Measurements from ENCODE around the gene CAB39. TPM values are rescaled to one million over a fixed set of nuclear protein-coding genes. Genes with fewer than 3 reads are reported as not detected.
A peak's percentile ranks its signal among the peaks of the same experiment; 100 is the strongest.

Gene CAB39
- total RNA-seq (2022) (76.9 and 91.7 TPM in 2 replicates), Bru-seq, nascent RNA (percentile 94 among the genes with signal in this experiment), BruChase-seq, experiment 1, labeled RNA remaining after a 6-hour chase (percentile 90 among the genes with signal in this experiment), BruChase-seq, experiment 2, labeled RNA remaining after a 2-hour chase (percentile 88 among the genes with signal in this experiment)
- long read RNA-seq, transcript CAB39-201 (9 exons, 3,826 nt): major isoform, 262 of 298 reads
- long read RNA-seq, partial matches to known transcripts: 15 of 298 reads
- long read RNA-seq, other reads (novel, unspliced or antisense): 18 of 298 reads

DNA sequence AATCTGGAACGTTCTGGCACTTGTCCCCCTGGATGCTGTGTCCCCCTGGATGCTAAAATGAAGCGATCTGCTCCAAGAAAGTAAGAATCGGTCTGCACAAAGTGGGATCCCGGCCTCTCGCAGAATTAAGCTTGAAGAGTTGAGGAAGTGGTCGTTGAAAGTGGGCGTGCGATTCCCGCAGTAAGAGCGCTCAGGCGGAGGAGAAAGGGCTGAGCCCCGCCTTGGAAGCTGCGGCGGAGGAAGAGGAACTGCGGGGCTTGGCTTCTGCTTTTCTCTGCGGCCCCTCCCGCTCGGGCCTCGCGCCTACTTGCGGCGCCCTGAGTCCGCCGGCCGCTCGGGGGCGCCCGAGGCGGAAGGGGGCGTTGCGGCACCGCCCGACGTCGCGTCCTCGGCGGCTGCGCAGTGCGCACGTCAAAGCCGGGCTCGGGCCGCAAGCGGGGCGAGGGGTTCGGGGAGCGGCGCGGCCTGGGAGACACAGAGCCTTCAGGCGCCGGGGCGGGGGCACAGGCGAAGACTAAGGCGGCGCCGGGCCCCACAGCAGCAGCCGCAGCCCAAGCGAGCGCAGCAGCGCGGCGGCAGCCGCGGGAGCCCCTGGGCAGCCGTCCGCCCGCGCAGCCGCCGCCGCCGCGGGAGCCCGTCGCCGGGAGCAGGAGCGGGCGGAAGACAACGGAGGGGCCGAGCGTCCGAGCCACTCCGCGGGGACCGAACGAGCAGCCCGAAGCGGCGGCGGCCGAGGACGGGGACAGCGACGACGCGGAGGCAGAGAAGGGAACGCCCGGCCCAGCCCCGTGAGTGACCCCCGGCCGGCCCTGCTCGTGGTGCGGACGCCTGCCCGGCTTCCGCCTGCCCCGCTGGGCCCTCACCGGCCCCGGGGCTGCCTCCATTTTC is at the start of gene CAB39:
TSS of gene CAB39 (plus strand) at position 400 of the 888 bp plus-strand sequence. CDS start 47,160 bp downstream, outside the sequence.
- peak within 1 kb of the TSS; percentile 82 for H3K4me3 Mint-ChIP-seq (ENCODE audit: unreplicated experiment)
- CTCF ChIA-PET: interaction anchor here (0.6 to 2.8 kb wide), 21 partner anchors 14 to 701 kb away, joined by 3 to 21 read pairs (median 4); no protein-coding TSS in a partner anchor

DNA sequence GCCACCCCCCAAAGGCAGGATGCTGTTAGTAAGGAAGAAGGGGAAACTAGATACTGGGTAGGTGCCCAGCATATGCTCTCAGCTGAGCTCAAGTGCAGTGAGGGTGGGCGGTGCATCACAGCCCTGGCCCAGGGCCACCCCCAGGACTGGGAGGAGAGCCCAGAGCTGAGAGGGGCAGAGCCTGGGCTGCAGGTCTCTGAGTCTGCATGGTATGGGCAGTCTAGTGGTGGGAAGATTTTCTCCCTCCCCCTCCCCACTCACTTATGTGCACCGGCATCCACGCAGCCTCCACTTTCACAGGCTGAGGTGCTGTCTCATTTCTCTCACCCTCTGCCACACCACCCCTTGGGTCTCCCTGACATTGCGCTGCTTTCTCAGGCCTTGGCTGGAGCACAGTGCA is 48.5 kb upstream of the CAB39 start:
- peak; percentile 30 for DNase-seq (ENCODE audit: unreplicated experiment)
- ChIA-PET CTCF (interaction anchor here (0.6 kb wide), 1 partner anchor 16 kb away, joined by 3 read pairs; no protein-coding TSS in a partner anchor), POLR2A (interaction anchor here (0.7 to 1.0 kb wide), 2 partner anchors 27 to 50 kb away, joined by 3 to 4 read pairs; no protein-coding TSS in a partner anchor)
- H3K27me3 Mint-ChIP-seq (ENCODE audit: insufficient read depth, unreplicated experiment): no peaks in the 10 kb centered on the region
- no peak overlapping the region for H3K27ac Mint-ChIP-seq (ENCODE audit: low read depth, unreplicated experiment)
- no TSS peak for BruUV-seq (replicated peaks)
- no peak overlapping the region for H3K4me3 Mint-ChIP-seq (ENCODE audit: unreplicated experiment)
- H3K36me3 Mint-ChIP-seq (ENCODE audit: insufficient read depth, unreplicated experiment): no peaks in the 10 kb centered on the region
- TF ChIP-seq, protein P1, sequence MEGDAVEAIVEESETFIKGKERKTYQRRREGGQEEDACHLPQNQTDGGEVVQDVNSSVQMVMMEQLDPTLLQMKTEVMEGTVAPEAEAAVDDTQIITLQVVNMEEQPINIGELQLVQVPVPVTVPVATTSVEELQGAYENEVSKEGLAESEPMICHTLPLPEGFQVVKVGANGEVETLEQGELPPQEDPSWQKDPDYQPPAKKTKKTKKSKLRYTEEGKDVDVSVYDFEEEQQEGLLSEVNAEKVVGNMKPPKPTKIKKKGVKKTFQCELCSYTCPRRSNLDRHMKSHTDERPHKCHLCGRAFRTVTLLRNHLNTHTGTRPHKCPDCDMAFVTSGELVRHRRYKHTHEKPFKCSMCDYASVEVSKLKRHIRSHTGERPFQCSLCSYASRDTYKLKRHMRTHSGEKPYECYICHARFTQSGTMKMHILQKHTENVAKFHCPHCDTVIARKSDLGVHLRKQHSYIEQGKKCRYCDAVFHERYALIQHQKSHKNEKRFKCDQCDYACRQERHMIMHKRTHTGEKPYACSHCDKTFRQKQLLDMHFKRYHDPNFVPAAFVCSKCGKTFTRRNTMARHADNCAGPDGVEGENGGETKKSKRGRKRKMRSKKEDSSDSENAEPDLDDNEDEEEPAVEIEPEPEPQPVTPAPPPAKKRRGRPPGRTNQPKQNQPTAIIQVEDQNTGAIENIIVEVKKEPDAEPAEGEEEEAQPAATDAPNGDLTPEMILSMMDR (IDR thresholded peaks at IDR 0.05; ENCODE audit: unreplicated experiment): no peak
- intact Hi-C loops (cut with micrococcal nuclease): no loop called here
- H3K9me3 Mint-ChIP-seq (ENCODE audit: unreplicated experiment): no peaks in the 10 kb centered on the region
- H3K4me1 Mint-ChIP-seq (ENCODE audit: insufficient read depth, unreplicated experiment): peaks cover 39% of the 10 kb centered on the region

More for the DNA sequence above, at the start of gene CAB39:
- no TSS peak for BruUV-seq (replicated peaks)
- Mint-ChIP-seq H3K27ac (ENCODE audit: low read depth, unreplicated experiment) (peak within 1 kb of the TSS; percentile 81), H3K36me3 (ENCODE audit: insufficient read depth, unreplicated experiment) (no peaks in the 10 kb centered on the region), H3K4me1 (ENCODE audit: insufficient read depth, unreplicated experiment) (peaks cover 22% of the 10 kb centered on the region), H3K9me3 (ENCODE audit: unreplicated experiment) (no peaks in the 10 kb centered on the region), H3K27me3 (ENCODE audit: insufficient read depth, unreplicated experiment) (no peaks in the 10 kb centered on the region)
- intact Hi-C loops (cut with micrococcal nuclease): loop anchor here (2.0 kb wide), 1 partner anchor 98 kb away; no protein-coding TSS in a partner anchor
- POLR2A ChIA-PET: interaction anchor here (0.7 to 7.5 kb wide), 26 partner anchors 9 to 752 kb away, joined by 3 to 183 read pairs (median 8); partner anchors contain the start of genes NCL and SP100
- TF ChIP-seq, protein P1 (IDR thresholded peaks at IDR 0.05; ENCODE audit: unreplicated experiment): peak; percentile 43
- DNase-seq (ENCODE audit: unreplicated experiment): peak; percentile 86

DNA sequence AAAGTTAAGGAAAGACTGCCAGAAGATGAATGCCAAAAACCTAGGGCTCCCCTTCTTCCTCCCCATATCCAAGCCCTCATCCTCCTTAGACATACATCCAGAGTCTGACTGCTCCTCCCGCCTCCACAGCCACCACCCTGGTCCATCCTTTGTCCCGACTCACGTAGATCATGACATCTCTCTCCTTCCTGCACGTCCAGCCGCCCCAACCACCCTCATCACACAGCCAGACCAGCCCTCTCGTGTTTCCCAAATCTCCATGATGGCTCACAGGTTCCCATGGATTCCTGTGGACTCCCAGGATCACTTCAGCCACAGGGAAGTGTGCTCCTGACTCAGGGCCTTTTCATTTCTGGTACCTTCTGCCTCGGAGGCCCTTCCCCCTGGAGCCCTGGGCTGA is 47.8 kb upstream of the CAB39 start:
- no TSS peak for BruUV-seq (replicated peaks)
- no peak overlapping the region for H3K4me3 Mint-ChIP-seq (ENCODE audit: unreplicated experiment)
- CTCF ChIA-PET: no interaction called here
- no peak for DNase-seq (ENCODE audit: unreplicated experiment)
- H3K9me3 Mint-ChIP-seq (ENCODE audit: unreplicated experiment): no peaks in the 10 kb centered on the region
- intact Hi-C loops (cut with micrococcal nuclease): no loop called here
- no peaks in the 10 kb centered on the region for H3K27me3 Mint-ChIP-seq (ENCODE audit: insufficient read depth, unreplicated experiment)
- TF ChIP-seq, protein P1 (IDR thresholded peaks at IDR 0.05; ENCODE audit: unreplicated experiment): no peak
- no peak overlapping the region for H3K27ac Mint-ChIP-seq (ENCODE audit: low read depth, unreplicated experiment)
- no peaks in the 10 kb centered on the region for H3K36me3 Mint-ChIP-seq (ENCODE audit: insufficient read depth, unreplicated experiment)
- POLR2A ChIA-PET: no interaction called here
- H3K4me1 Mint-ChIP-seq (ENCODE audit: insufficient read depth, unreplicated experiment): peaks cover 42% of the 10 kb centered on the region

DNA sequence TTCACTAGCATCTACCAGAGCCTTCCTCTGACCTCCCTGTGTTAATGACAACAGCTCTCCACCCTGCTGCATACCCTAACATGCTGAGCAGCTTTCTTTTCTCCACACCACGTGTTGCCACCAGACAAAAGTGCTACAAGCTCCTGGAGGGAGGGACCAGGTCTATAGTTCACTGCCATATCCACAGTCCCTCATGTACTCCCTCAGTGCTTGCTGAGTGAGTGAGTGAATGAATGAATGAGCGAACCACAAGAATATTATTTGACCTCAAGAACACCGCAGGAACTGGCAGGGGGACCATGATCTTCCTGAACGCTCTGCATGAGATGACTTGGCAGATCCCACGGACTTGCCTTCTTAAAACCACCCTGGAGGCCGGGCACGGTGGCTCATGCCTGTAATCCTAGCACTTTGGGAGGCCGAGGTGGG is 47.4 kb upstream of the CAB39 start:
- DNase-seq (ENCODE audit: unreplicated experiment): no peak
- no peak overlapping the region for H3K4me3 Mint-ChIP-seq (ENCODE audit: unreplicated experiment)
- no TSS peak for BruUV-seq (replicated peaks)
- no peaks in the 10 kb centered on the region for H3K36me3 Mint-ChIP-seq (ENCODE audit: insufficient read depth, unreplicated experiment)
- no peaks in the 10 kb centered on the region for H3K9me3 Mint-ChIP-seq (ENCODE audit: unreplicated experiment)
- POLR2A ChIA-PET: interaction anchor here (0.6 kb wide), 1 partner anchor 476 kb away, joined by 3 read pairs; no protein-coding TSS in a partner anchor
- intact Hi-C loops (cut with micrococcal nuclease): no loop called here
- H3K27me3 Mint-ChIP-seq (ENCODE audit: insufficient read depth, unreplicated experiment): no peaks in the 10 kb centered on the region
- TF ChIP-seq, protein P1 (IDR thresholded peaks at IDR 0.05; ENCODE audit: unreplicated experiment): no peak
- peaks cover 42% of the 10 kb centered on the region for H3K4me1 Mint-ChIP-seq (ENCODE audit: insufficient read depth, unreplicated experiment)
- no peak overlapping the region for H3K27ac Mint-ChIP-seq (ENCODE audit: low read depth, unreplicated experiment)
- CTCF ChIA-PET: interaction anchor here (0.6 kb wide), 2 partner anchors 15 to 324 kb away, joined by 3 to 5 read pairs; no protein-coding TSS in a partner anchor
